Psoas muscle (tissue), 8 donors: ENCODE results near the gene GMNN. TPM values are rescaled to one million over a fixed set of nuclear protein-coding genes. Genes with fewer than 3 reads are reported as not detected.

ENCODE experiments used
- ATAC-seq, 4 donors: fragments of 200-7000 bp; cut with Tn5 transposase; one replicate each; pipeline ENCODE4 v1.9.1; 2020; ENCODE audit warnings: moderate library complexity in 3 of 4, mild to moderate bottlenecking in 2 of 4
- DNase-seq, 2 donors: peaks; one replicate each; pipeline ENCODE4 v3.0.0-alpha.2; 2020
- H3K27ac ChIP-seq: fragments of 200-600 bp; one replicate; pipeline ENCODE4 v1.8.0; 2022
- H3K27me3 ChIP-seq, 3 donors: fragments of 200-600 bp in 1 of 3; one replicate each; pipeline versions ENCODE4 v1.6.1 to v1.8.0; 2013 to 2022; ENCODE audit warnings: low read length in 2 of 3, mild to moderate bottlenecking in 2 of 3, moderate library complexity in 1 of 3; ENCODE audit not compliant: insufficient read depth in 3 of 3
- H3K36me3 ChIP-seq, 2 donors: fragments of 200-600 bp in 1 of 2; one replicate each; pipeline versions ENCODE4 v1.6.1 to v1.8.0; 2013 to 2022; ENCODE audit warnings: low read depth in 1 of 2, mild to moderate bottlenecking in 1 of 2, moderate library complexity in 1 of 2; ENCODE audit not compliant: insufficient read depth in 1 of 2
- H3K4me1 ChIP-seq: fragments of 200-600 bp; one replicate; pipeline ENCODE4 v1.8.0; 2022
- H3K4me3 ChIP-seq: fragments of 200-600 bp; one replicate; pipeline ENCODE4 v1.8.0; 2022; ENCODE audit warnings: mild to moderate bottlenecking
- H3K9me3 ChIP-seq: fragments of 200-600 bp; one replicate; pipeline ENCODE4 v1.8.0; 2022
- CTCF ChIP-seq: fragments of 200-600 bp; IDR thresholded peaks from one replicate; pipeline ENCODE4 v1.8.0; 2022; ENCODE audit warnings: antibody characterized with exemption
- WGBS, 3 donors: extraction: QIAGEN DNeasy Blood & Tissue Kit; methylation state at CpG; one replicate each; pipeline versions ENCODE4 v1.1.6 to v1.1.7; 2013; 5-methylcytosine and 5-hydroxymethylcytosine counted together
- intact Hi-C, 2 donors: fragments of 100-400 bp; cut with DNase I; formaldehyde crosslinking; loops; one replicate each; pipeline versions ENCODE4 v1.11.0 to v1.14.2; 2022
- polyA plus RNA-seq, 3 donors: library from polyadenylated mRNA; stranded (reverse); fragments of 200-250 nt; gene quantifications; one replicate each; pipeline ENCODE4 v1.2.3, GENCODE V29; 2013
- total RNA-seq, 4 donors: library from RNA; stranded (reverse); fragmentation: NEBNext Ultra II Directional in 2 of 4; extraction: Animal tissue kit (Norgen Biotek cat#: 25700) in 2 of 4; gene quantifications; one replicate each; pipeline versions ENCODE4 v1.2.1 to v1.2.4, GENCODE V29; 2021 to 2023
- donor health status: healthy with polysubstance abuse.
- donor health status: DM: no; HTN: no; CAD: no; lungs with moderate emphysema.
- donor health status: Bipolar disorder and iron deficiency.
- donor health status: healthy.
- donor health status: DM: yes; HTN: yes; CAD: no.
- donor health status: DM: no; HTN: no; CAD: no.
- donor health status: DM: no; HTN: no; CAD: no.
- donor health status: DM: yes; HTN: yes; CAD: no.

The GMNN gene
- total and polyA plus RNA-seq, 7 donors: 3.5 to 12.2 (median 4.2) TPM

- Histone ChIP-seq H3K4me1 (no peaks in the 10 kb centered on the region), H3K27me3 (no peaks in the 10 kb centered on the region), H3K4me3 (no peak overlapping the region), H3K27ac (no peak overlapping the region), H3K9me3 (no peaks in the 10 kb centered on the region), H3K36me3 (peaks cover 0 to 76% of the 10 kb centered on the region in 2 donors)
- TF ChIP-seq CTCF: no peak
- intact Hi-C loops: no loop called here
- WGBS, 3 donors: 80 to 86% (median 83%) methylated on average over 10 of the region's 10 CpGs
- no peak for ATAC-seq
- DNase-seq: no peak
Measured at GRCh38 chr6:24831771-24832716, 57.3 kb downstream of the GMNN start.

DNA sequence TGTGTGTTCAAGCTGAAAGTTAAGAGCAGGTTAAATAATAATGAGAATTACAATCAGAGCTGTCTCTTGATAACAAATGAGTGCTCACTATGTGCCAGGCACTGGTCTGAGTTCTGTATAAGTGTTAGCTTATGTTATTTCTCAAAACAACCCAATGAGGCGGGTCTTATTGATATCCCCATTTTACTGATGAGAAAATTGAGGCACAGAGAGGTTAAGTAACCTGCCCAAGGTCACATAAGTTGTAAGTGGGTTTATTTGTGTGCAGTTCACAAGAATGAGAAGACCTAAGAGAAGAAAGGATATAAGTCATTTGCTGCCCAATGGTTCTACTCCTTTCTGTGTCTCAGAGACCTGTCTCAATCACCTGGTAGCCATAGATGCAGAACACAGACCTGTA is 58.1 kb downstream of the GMNN start:
- Histone ChIP-seq H3K36me3 (peaks cover 0 to 68% of the 10 kb centered on the region in 2 donors), H3K4me3 (no peak overlapping the region), H3K27ac (no peak overlapping the region), H3K4me1 (no peaks in the 10 kb centered on the region), H3K27me3 (no peaks in the 10 kb centered on the region), H3K9me3 (no peaks in the 10 kb centered on the region)
- TF ChIP-seq CTCF: no peak
- DNase-seq (no peak), ATAC-seq (no peak)
- intact Hi-C loops: no loop called here
- 96 to 97% (median 97%) methylated on average over 1 of the region's 1 CpG for WGBS, 3 donors

- ATAC-seq (no peak), DNase-seq (no peak)
- no peak overlapping the region for H3K4me3 ChIP-seq
- WGBS, 3 donors: 81 to 94% (median 84%) methylated on average over 4 of the region's 4 CpGs
- peaks cover 0 to 64% of the 10 kb centered on the region in 2 donors for H3K36me3 ChIP-seq
- TF ChIP-seq CTCF: no peak
- no peak overlapping the region for H3K27ac ChIP-seq
- H3K9me3 ChIP-seq: no peaks in the 10 kb centered on the region
- H3K4me1 ChIP-seq: no peaks in the 10 kb centered on the region
- intact Hi-C loops: no loop called here
- H3K27me3 ChIP-seq: no peaks in the 10 kb centered on the region
Measured at GRCh38 chr6:24833711-24834386, 59.1 kb downstream of the GMNN start.

Other genes with a start within 250 kb of the GMNN start
- gene KIAA0319, start 128.7 kb upstream of the GMNN start, total RNA-seq: under 1 TPM in 3 of 4 donors, not detected in 1; 0.02 to 0.04 (median 0.04) TPM
- gene KIAA0319, start 128.7 kb upstream of the GMNN start, polyA plus RNA-seq: under 1 TPM in 2 of 3 donors, not detected in 1; 0.01 to 0.06 TPM
- 10 to 100 TPM; 16.3 to 22.1 (median 19.8) TPM for gene TDP2, start 108.0 kb upstream of the GMNN start, total RNA-seq
- gene TDP2, start 108.0 kb upstream of the GMNN start, polyA plus RNA-seq: 10 to 100 TPM; 19.0 to 56.7 (median 36.9) TPM
- gene ACOT13, start 107.9 kb upstream of the GMNN start, total RNA-seq: 10 to 100 TPM; 36.3 to 50.7 (median 37.6) TPM
- 10 to 100 TPM; 25.2 to 44.6 (median 36.7) TPM for gene ACOT13, start 107.9 kb upstream of the GMNN start, polyA plus RNA-seq
- gene C6orf62, start 55.8 kb upstream of the GMNN start, total RNA-seq: 10 to 100 TPM; 43.1 to 57.2 (median 47.1) TPM
- gene C6orf62, start 55.8 kb upstream of the GMNN start, polyA plus RNA-seq: 10 to 100 TPM; 23.9 to 54.8 (median 35.6) TPM
- gene ARMH2, start 24.0 kb downstream of the GMNN start, total RNA-seq: not detected
- gene ARMH2, start 24.0 kb downstream of the GMNN start, polyA plus RNA-seq: not detected
- 10 to 100 TPM in 1 of 4 donors, 1 to 10 TPM in 3; 4.1 to 13.2 (median 7.5) TPM for gene RIPOR2, start 161.0 kb downstream of the GMNN start, total RNA-seq
- gene RIPOR2, start 161.0 kb downstream of the GMNN start, polyA plus RNA-seq: 10 to 100 TPM in 1 of 3 donors, 1 to 10 TPM in 2; 1.3 to 12.9 (median 5.8) TPM